Activated CD4-positive, CD25-positive, alpha-beta regulatory T cell treated with anti-CD3 and anti-CD28 coated beads, Interleukin-2, amount 50 U/mL, for 16 hours (primary cell): ENCODE data around the gene VPS26A.
"Not testable (repeated sequence)": the region's sequence is repeated elsewhere in the genome, so short reads cannot be mapped to it uniquely, and the experiment has no call there.

Source experiments
- DNase-seq: peaks from one replicate; pipeline ENCODE4 v3.0.0-alpha.2; 2020; ENCODE audit warnings: low read depth, low spot score

VPS26A gene

GRCh38 chr10:69102440-69102839, 21.5 kb upstream of the VPS26A start:
- DNase-seq, result no peak

GRCh38 chr10:69103784-69104183, 20.2 kb upstream of the VPS26A start:
- DNase-seq, result no peak

GRCh38 chr10:69104994-69105790, 18.8 kb upstream of the VPS26A start:
- DNase-seq, result no peak

- DNase-seq, result no peak
Measured at GRCh38 chr10:69107176-69107490, 16.8 kb upstream of the VPS26A start.

- no peak for DNase-seq
Measured at GRCh38 chr10:69107699-69108098, 16.3 kb upstream of the VPS26A start.

- no peak for DNase-seq
Measured at GRCh38 chr10:69119896-69120295, 4.1 kb upstream of the VPS26A start.

- DNase-seq, result no peak
Measured at GRCh38 chr10:69123306-69123746, 652 bp upstream of the VPS26A start.

GRCh38 chr10:69124563-69125268, 738 bp downstream of the VPS26A start:
- peak; percentile 31 for DNase-seq

GRCh38 chr10:69125554-69125953, 1.6 kb downstream of the VPS26A start:
- no peak for DNase-seq

GRCh38 chr10:69130251-69130650, 6.3 kb downstream of the VPS26A start:
- no peak for DNase-seq

GRCh38 chr10:69139961-69140360, 16.0 kb downstream of the VPS26A start:
- DNase-seq, result no peak

- no peak for DNase-seq
Measured at GRCh38 chr10:69141304-69141703, 17.3 kb downstream of the VPS26A start.

- not testable (repeated sequence) for DNase-seq
Measured at GRCh38 chr10:69142074-69142473, 18.1 kb downstream of the VPS26A start.

GRCh38 chr10:69142983-69143382, 19.0 kb downstream of the VPS26A start:
- no peak for DNase-seq

- DNase-seq, result no peak
Measured at GRCh38 chr10:69145329-69145728, 21.4 kb downstream of the VPS26A start.

- no peak for DNase-seq
Measured at GRCh38 chr10:69145864-69146263, 21.9 kb downstream of the VPS26A start.

GRCh38 chr10:69146759-69147158, 22.8 kb downstream of the VPS26A start:
- DNase-seq, result no peak

GRCh38 chr10:69151984-69152383, 28.0 kb downstream of the VPS26A start:
- no peak for DNase-seq

GRCh38 chr10:69153227-69153626, 29.2 kb downstream of the VPS26A start:
- DNase-seq, result no peak

GRCh38 chr10:69160809-69161241, 36.8 kb downstream of the VPS26A start:
- no peak for DNase-seq

GRCh38 chr10:69168493-69168892, 44.5 kb downstream of the VPS26A start:
- DNase-seq, result no peak

GRCh38 chr10:69172241-69172982, 48.4 kb downstream of the VPS26A start:
- DNase-seq, result no peak
